Fibroblast of peridontal ligament (primary cell): Measurements from ENCODE around the gene USP47.
"Not testable (repeated sequence)": the region's sequence is repeated elsewhere in the genome, so short reads cannot be mapped to it uniquely, and the experiment has no call there.

Source experiments
- DNase-seq: peaks from one replicate; pipeline ENCODE4 v3.0.0-alpha.2; 2010; ENCODE audit errors: extremely low read depth

USP47 gene

DNA sequence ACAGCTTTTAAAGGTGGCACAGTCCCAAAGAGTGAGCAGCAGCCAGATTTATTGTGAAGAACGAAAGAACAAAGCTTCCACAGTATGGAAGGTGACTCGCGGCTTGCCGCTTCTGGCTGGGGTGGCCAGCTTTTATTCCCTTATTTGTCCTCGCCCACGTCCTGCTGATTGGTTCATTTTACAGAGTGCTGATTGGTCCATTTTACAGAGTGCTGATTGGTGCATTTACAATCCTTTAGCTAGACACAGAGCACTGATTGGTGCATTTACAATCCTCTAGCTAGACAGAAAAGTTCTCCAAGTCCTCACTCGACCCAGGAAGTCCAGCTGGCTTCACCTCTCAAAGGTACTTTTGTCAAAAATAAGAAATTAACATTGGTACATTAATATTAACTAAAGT lies 10.4 kb upstream of the USP47 start:
- not testable (repeated sequence) for DNase-seq

- DNase-seq: no peak
Observed at GRCh38 chr11:11836676-11837231, 5.0 kb upstream of the USP47 start.

GRCh38 chr11:11839718-11840117 lies 2.1 kb upstream of the USP47 start:
- DNase-seq: no peak

DNA sequence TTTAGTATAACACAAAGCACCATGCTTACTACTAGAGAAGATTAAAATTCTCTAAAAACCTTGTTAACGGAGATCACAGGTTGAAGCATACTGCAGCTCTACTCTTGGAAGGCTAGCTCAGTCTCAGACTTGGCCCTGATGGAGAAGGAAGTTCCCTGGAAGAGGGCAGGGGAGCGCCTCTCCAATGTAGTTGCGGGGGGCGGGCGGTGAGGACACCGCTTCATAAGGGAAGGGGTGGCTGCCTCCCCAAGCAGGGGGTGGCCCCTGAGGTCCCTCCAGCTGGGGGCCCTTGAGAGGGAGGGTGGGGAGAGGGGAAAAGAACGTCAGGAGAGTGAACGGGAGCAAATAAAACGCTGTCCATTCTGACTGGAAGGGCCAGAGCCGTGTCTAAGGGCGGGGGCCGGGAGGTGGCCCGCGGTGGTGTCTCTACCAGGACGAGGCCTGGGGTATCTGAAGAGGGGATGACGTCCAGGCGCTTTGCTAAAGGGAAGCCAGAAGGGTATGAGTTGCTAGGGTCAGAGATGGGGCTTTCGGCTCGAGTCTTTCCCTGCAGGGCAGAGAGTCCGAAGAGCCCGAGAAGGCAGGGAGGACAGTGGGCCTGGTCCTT lies 553 bp upstream of the USP47 start:
- peak; percentile 41 for DNase-seq

DNA sequence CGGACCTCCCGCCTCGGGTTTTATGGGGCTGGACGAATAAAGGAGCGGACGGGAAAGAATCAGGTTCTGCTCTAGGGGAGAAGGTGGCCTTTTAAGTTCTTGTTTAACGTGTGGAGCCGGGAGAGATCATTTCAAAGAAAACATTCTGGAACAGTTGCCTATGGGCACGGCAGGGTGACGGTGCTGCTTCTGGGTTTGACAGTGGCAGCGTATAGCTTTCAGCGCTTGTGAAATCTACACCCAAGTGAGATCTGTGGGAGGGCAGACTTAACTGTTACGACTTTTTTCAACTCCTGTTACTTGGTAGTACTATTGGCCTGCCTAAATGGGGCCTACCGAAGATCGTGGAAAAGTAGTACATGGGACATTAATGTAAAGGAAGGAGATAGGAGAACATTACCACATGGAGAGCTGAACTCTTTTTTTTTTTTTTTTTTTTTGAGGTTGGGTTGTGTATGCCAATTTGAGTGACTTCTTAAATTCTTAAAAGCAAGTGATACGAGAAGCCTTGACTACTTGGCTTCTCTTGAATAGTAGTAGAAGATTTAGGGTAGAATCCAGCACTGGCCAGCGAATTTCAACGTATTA lies 743 bp downstream of the USP47 start:
- peak; percentile 91 for DNase-seq

DNA sequence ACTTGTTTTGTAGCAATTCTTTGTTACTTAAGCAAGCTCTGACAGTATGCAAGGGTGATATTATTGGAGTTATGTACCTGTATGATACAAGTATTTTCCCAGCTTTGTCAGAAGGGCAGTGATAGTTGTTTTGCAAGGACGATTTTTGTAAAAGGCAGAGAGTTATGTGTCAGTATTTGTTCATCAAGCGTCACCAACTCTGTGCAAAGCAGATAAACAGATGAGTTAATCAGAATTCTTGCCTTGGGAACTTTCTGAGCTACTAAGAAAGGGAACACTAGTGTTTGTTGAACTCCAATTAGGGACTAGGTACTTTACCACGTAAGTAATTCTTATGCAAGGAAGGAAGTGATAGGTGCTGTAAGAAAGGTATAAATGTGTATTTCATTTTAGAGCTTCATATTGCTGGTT lies 1.4 kb downstream of the USP47 start:
- DNase-seq: peak; percentile 85

GRCh38 chr11:11843642-11844041 lies 1.9 kb downstream of the USP47 start:
- no peak for DNase-seq

- no peak for DNase-seq
Observed at GRCh38 chr11:11844272-11844671, 2.5 kb downstream of the USP47 start.

- no peak for DNase-seq
Observed at GRCh38 chr11:11845071-11845470, 3.3 kb downstream of the USP47 start.

DNA sequence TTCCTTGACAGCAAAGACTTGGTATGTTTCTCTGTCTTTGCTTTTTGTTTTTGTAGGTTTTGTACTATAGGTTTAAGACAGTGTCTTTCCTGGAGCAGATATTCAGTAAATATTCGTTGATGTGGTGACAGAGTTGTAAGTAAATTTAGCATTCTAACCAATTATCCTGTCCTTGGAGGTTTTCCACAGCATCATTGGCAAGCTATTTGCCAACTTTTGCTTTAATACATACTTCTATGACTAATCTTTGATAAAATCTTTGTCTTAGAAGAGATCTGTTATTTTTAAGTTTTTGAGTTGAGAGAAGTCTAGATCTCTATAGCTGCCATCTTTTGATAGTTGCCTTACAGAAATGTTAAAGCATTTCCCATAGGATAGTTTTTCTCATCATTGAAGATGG lies 3.8 kb downstream of the USP47 start:
- DNase-seq: peak; percentile 47

GRCh38 chr11:11847082-11847481 lies 5.3 kb downstream of the USP47 start:
- no peak for DNase-seq

DNA sequence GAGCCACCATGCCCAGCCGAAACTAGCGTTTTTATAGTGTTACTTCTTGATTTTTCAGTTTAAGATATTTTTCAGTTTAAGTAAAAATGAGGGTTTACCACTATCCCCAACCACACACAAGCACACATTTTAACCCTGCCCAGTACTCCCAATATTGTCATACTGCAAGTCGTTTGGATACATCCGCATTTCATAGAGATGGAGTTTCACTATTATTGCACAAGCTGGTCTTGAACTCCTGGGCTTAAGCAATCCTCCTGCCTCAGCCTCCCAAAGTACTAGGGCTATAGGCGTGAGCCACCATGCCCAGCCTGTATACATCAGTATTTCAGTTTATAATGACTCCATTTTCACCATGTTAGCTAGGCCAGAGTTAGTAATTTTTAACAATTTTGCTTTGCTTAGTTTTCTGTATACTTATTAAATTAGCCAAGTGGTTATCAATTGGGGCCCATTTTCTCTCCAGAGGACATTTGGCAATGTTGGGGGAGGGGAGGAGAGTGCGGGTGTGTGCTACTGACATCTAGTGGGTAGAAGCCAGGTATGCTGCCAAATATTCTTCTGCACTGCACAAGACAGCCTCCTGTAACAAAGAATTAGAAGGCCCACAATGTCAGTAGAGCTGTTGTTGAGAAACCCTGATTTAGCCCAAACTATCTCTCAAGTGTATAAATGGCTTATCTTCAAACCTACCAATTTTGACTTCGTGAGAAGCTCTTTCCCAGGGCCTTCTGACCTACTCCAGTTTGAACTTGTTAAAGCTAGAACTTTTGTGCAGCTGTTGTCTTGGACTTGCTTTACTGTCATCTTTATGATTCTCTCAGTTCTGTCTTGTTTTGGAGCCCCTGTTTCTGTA lies 7.3 kb downstream of the USP47 start:
- DNase-seq: peak; percentile 66

- DNase-seq: no peak
Observed at GRCh38 chr11:11850668-11851067, 8.9 kb downstream of the USP47 start.

GRCh38 chr11:11856638-11857037 lies 14.9 kb downstream of the USP47 start:
- DNase-seq: no peak

DNA sequence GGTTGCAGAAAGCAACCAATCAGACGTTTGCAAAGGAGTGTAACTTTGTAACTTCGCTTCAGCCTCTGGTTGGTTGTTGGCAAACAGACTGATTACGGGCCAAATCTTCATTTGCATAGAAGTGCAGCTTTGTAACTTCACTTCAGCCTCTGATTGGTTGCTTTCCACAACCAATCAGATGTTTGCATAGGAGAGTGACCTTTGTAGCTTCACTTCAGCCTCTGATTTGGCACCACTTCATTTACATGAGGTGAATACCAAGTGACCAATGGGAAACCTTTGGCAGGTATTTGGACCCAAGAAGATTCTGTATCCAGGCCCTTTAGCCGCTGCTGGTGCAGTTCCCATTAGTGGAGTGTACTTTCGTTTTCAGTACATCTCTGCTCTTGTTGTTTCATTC lies 16.0 kb downstream of the USP47 start:
- no peak for DNase-seq

DNA sequence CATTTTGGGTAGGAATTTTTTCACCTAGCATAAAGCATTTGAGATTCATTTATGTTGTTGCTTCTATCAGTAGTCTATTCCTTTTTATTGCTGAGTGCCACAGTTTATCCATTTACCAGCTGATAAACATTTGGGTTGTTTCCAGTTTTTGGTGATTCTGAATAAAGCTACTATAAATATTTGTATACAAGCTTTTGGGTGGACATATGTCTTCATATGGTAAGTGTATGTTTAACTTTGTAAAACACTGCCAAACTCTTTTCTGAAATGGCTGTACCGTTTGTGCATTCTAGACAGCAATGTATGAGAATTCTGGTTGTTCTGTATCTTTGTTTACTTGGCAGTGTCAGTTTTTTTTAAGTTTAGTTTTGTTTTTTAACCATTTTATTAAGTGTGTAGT lies 16.9 kb downstream of the USP47 start:
- DNase-seq: no peak

DNA sequence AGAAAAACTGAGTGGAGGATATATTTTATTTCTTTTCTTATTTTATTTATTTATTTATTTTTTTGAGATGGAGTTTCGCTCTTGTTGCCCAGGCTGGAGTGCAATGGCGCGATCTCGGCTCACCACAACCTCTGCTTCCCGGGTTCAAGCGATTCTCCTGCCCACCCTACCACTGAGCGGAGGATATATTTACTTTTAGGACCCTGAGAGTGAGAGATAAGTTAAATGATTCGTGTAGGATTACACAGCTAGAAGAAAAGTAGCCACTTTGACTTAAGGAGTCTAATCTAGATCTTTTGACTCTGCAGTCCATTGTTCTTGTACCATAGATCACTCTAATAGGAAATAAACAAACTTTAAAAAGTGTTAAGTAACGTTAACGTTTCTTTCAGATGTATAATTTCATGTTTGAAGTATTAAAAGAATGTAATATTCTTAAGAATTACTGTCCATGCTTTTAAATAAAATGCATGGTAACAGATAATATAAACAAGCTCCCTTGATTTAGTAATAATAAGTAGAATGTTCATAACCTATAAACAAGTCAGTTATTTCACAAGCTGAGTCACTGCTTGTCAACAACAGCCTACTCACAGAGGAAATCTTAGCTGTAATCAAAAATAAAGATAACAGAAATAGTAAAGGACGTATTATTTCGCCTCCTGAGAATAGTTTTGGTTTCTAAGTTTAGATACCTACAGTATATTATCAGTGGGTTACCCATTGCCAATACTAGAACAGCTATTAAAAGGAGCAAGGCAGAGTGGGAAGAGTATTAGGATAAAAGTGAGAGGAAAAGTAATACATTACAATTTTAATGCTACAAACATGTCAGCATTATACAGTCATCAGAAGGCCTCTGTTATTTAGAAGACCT lies 18.6 kb downstream of the USP47 start:
- DNase-seq: no peak

GRCh38 chr11:11862999-11863398 lies 21.2 kb downstream of the USP47 start:
- no peak for DNase-seq

DNA sequence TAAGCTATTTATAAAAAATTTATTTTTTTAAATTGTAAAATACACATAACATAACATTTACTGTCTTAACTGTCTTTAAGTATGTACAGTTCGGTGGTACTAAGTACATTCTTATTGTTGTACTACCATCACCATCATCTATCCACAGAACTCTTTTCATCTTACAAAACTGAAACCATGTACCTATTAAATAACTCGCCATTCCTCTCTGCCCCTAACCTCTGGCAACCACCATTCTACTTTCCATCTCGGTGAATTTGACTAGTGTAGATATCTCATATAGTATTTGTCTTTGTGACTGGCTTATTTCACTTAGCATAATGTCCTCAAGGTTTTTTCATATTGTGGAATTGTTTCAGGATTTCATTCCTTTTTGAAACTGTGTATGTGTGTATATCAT lies 22.6 kb downstream of the USP47 start:
- no peak for DNase-seq

- DNase-seq: no peak
Observed at GRCh38 chr11:11864803-11865202, 23.0 kb downstream of the USP47 start.

DNA sequence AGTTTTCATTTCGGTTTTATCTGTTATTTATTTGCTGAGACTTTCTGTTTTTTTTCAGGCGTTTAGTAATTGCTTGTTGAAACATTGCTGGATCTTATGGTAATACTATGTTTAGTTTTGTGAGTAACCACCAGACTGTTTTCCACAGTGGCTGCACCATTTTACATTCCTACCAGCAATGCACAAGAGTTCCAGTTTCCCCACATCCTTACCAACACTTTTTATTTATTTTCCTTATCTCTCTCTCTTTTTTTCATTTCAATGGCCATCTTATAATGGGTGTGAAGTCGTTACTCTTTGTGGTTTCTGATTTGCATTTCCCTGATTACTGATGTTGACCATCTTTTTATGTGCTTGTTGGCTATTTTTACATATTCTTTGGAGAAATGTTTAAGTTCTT lies 23.7 kb downstream of the USP47 start:
- no peak for DNase-seq

DNA sequence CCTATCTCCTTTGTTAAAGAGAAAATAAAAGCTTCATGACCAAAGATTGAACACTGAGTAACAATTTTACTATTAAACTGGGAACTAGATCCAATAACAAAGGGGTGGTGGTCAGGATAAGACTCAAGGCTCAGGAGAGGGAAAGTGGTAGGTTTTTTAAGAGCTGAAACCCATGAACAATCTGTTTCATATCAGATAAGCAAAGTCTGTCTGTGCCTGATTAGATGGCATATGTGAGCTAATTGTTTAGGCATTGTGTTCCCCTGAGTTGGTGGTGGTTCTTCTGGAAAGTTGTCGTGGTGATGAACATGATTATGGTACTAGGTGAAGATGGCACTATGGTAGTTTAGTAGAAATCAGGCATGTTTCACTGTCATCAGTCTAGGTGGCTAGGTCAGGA lies 24.4 kb downstream of the USP47 start:
- DNase-seq: no peak
